ENCODE results near the gene MAEA.

DNA sequence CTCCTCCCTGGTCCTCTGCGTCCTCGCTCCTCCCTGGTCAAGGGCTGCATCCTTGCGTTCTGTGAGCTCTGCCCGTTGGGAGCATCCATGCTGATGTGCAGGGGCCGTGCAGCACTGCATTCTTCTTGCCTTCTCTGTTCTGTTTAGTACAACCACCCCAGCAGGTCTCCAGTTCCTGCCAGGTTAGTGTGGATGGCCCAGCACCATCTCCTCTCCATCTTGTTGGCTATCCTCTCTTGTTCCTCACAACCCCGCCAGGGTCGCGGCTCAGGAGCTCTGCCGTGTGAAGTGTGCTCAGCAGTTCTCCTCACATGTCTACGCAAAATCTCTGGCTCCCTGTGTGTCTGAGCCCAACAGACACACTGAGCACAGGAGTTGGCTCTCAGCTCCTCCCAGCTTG lies 10.4 kb upstream of the MAEA start:
- no peak for TF ChIP-seq CTCF (IDR thresholded peaks at IDR 0.05 in 2 of 3, conservative IDR thresholded peaks at IDR 0.05 in 1 of 3; ENCODE audit: insufficient read depth in 2 of 3, low read depth in 1 of 3, low read length in 3 of 3)
- TF ChIP-seq POLR2A (conservative IDR thresholded peaks at IDR 0.05): no peak
- TF ChIP-seq HMGXB4 (CRISPR knock-in tag; IDR thresholded peaks at IDR 0.05): no peak
- TF ChIP-seq NFRKB (IDR thresholded peaks at IDR 0.05; ENCODE audit: low read depth): no peak
- TF ChIP-seq, protein P1, sequence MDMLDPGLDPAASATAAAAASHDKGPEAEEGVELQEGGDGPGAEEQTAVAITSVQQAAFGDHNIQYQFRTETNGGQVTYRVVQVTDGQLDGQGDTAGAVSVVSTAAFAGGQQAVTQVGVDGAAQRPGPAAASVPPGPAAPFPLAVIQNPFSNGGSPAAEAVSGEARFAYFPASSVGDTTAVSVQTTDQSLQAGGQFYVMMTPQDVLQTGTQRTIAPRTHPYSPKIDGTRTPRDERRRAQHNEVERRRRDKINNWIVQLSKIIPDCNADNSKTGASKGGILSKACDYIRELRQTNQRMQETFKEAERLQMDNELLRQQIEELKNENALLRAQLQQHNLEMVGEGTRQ (CRISPR knock-in tag; IDR thresholded peaks at IDR 0.05): no peak
- no peak for TF ChIP-seq CC2D1A (IDR thresholded peaks at IDR 0.05)
- TF ChIP-seq MXD1 (CRISPR knock-in tag; IDR thresholded peaks at IDR 0.05; ENCODE audit: borderline replicate concordance, poor library complexity, severe bottlenecking): no peak
- TF ChIP-seq SRSF9 (IDR thresholded peaks at IDR 0.05; ENCODE audit: borderline replicate concordance, low read depth, low read length): no peak
- TF ChIP-seq ZNF395 (CRISPR knock-in tag; IDR thresholded peaks at IDR 0.05): no peak
- TF ChIP-seq RB1 (IDR thresholded peaks at IDR 0.05; ENCODE audit: low read depth): no peak
- TF ChIP-seq E2F4 (CRISPR knock-in tag; IDR thresholded peaks at IDR 0.05; ENCODE audit: low read depth): no peak
